H1 (cell line): ENCODE results near the gene SGCD. TPM values are rescaled to one million over a fixed set of nuclear protein-coding genes. Genes with fewer than 3 reads are reported as not detected.

Experiments used
- CTCF ChIA-PET: fragments of 300-600 bp; sonication (Branson Sonifier 250); formaldehyde crosslinking; loops from one replicate; lab custom pipeline; 2021; ENCODE audit not compliant: partially characterized antibody; lab: Charles Lee
- POLR2A ChIA-PET: fragments of 300-600 bp; sonication (Branson Sonifier 250); formaldehyde crosslinking; loops from one replicate; lab custom pipeline; 2021; ENCODE audit warnings: inconsistent platforms; ENCODE audit not compliant: partially characterized antibody; lab: Charles Lee
- DNase-seq, 2 experiments: peaks; one replicate each; pipeline versions ENCODE4 v3.0.0 to v3.0.0-alpha.2; 2010 to 2022; ENCODE audit warnings: low spot score in 2 of 2, low read depth in 1 of 2, mixed read lengths in 1 of 2
- FAIRE-seq: peaks from 2 replicates; lab custom pipeline; 2011; peaks lifted over from hg19 to GRCh38; lab: Jason Lieb, UNC
- H2AFZ ChIP-seq: 2 replicates; pipeline ENCODE4 v1.8.1; 2012; ENCODE audit warnings: low read length, inconsistent platforms
- H2AK5ac ChIP-seq: 2 replicates; pipeline ENCODE4 v1.6.1; 2013; ENCODE audit warnings: low read depth, low read length
- H2BK120ac ChIP-seq: replicated peaks from 2 replicates; pipeline ENCODE3; 2013; ENCODE audit warnings: low read depth, low read length, inconsistent platforms
- H2BK12ac ChIP-seq: 2 replicates; pipeline ENCODE4 v1.6.1; 2013; ENCODE audit warnings: low read depth, low read length
- H2BK15ac ChIP-seq: 2 replicates; pipeline ENCODE4 v1.6.1; 2013; ENCODE audit warnings: low read length
- H2BK20ac ChIP-seq: 2 replicates; pipeline ENCODE4 v1.6.1; 2013; ENCODE audit warnings: low read length
- H2BK5ac ChIP-seq: 2 replicates; pipeline ENCODE4 v1.6.1; 2013; ENCODE audit warnings: low read depth, low read length
- H3K14ac ChIP-seq: 2 replicates; pipeline ENCODE4 v1.6.1; 2013; ENCODE audit warnings: inconsistent platforms; ENCODE audit not compliant: insufficient read length
- H3K18ac ChIP-seq: 2 replicates; pipeline ENCODE4 v1.6.1; 2013; ENCODE audit warnings: low read length; ENCODE audit errors: extremely low read depth
- H3K23ac ChIP-seq: 2 replicates; pipeline ENCODE4 v1.6.1; 2013; ENCODE audit warnings: inconsistent platforms; ENCODE audit not compliant: insufficient read length
- H3K23me2 ChIP-seq: 2 replicates; pipeline ENCODE4 v1.6.1; 2013; ENCODE audit warnings: low read depth, low read length
- H3K27ac ChIP-seq: 2 replicates; pipeline ENCODE4 v1.6.1; 2011; ENCODE audit warnings: low read depth, low read length, inconsistent platforms
- H3K27me3 ChIP-seq, 4 experiments: replicated peaks in 1 of 4; 1 replicate in 1 of 4; 2 replicates in 3 of 4; pipeline versions ENCODE4 v1.6.1 to v1.8.1; 2011 to 2013; ENCODE audit warnings: low read length in 3 of 4, mild to moderate bottlenecking in 3 of 4, inconsistent platforms in 2 of 4, mixed read lengths in 2 of 4, moderate library complexity in 1 of 4; ENCODE audit not compliant: control insufficient read depth in 3 of 4, insufficient read depth in 3 of 4; ENCODE audit errors: extremely low read depth in 1 of 4
- H3K36me3 ChIP-seq, 4 experiments: 2 replicates each; pipeline versions ENCODE4 v1.6.1 to v1.8.1; 2011 to 2013; ENCODE audit warnings: mild to moderate bottlenecking in 4 of 4, low read length in 3 of 4, moderate library complexity in 2 of 4, control low read depth in 1 of 4, inconsistent platforms in 1 of 4; ENCODE audit not compliant: insufficient read depth in 4 of 4, control insufficient read depth in 2 of 4
- H3K4ac ChIP-seq: replicated peaks from 2 replicates; pipeline ENCODE3; 2013; ENCODE audit warnings: low read length, low read depth, mixed read lengths, inconsistent platforms; ENCODE audit not compliant: insufficient read length
- H3K4me1 ChIP-seq, 4 experiments: replicated peaks in 1 of 4; 1 replicate in 1 of 4; 2 replicates in 3 of 4; pipeline versions ENCODE4 v1.6.1 to v1.8.1; 2011 to 2013; ENCODE audit warnings: low read length in 3 of 4, inconsistent platforms in 2 of 4, mixed read lengths in 1 of 4; ENCODE audit not compliant: insufficient read depth in 4 of 4, control insufficient read depth in 3 of 4
- H3K4me2 ChIP-seq, 2 experiments: 2 replicates each; pipeline versions ENCODE4 v1.6.1 to v1.8.1; 2011 to 2013; ENCODE audit warnings: low read depth in 2 of 2, low read length in 2 of 2, control low read depth in 1 of 2, inconsistent platforms in 1 of 2, mild to moderate bottlenecking in 1 of 2; ENCODE audit not compliant: insufficient read depth in 1 of 2
- H3K4me3 ChIP-seq, 4 experiments: fragments of 200-600, 300-600 bp in 1 of 4; sonication (generic), shearing (Covaris generic), sonication (Bioruptor Twin) in 1 of 4; 2 replicates each; pipeline versions ENCODE4 v1.5.1 to v1.8.1; 2011 to 2016; ENCODE audit warnings: low read length in 4 of 4, low read depth in 3 of 4, control low read depth in 2 of 4, inconsistent platforms in 2 of 4, mild to moderate bottlenecking in 2 of 4, mixed read lengths in 1 of 4, moderate library complexity in 1 of 4; ENCODE audit not compliant: insufficient read depth in 2 of 4; ENCODE audit errors: extremely low read depth in 1 of 4
- H3K56ac ChIP-seq: replicated peaks from 2 replicates; pipeline ENCODE3; 2013; ENCODE audit warnings: low read depth, mild to moderate bottlenecking, mixed read lengths, low read length, inconsistent platforms; ENCODE audit not compliant: insufficient read length
- H3K79me1 ChIP-seq: 2 replicates; pipeline ENCODE4 v1.6.1; 2013; ENCODE audit warnings: low read depth, low read length, control low read depth
- H3K79me2 ChIP-seq, 2 experiments: 2 replicates each; pipeline versions ENCODE4 v1.6.1 to v1.8.1; 2012 to 2013; ENCODE audit warnings: low read length in 2 of 2, mild to moderate bottlenecking in 2 of 2, inconsistent platforms in 1 of 2; ENCODE audit not compliant: insufficient read depth in 2 of 2, control insufficient read depth in 1 of 2
- H3K9ac ChIP-seq, 4 experiments: replicated peaks in 1 of 4; 1 replicate in 1 of 4; 2 replicates in 3 of 4; pipeline versions ENCODE4 v1.6.1 to v1.8.1; 2011 to 2013; ENCODE audit warnings: low read depth in 3 of 4, low read length in 3 of 4, control low read depth in 2 of 4, mild to moderate bottlenecking in 2 of 4, moderate library complexity in 2 of 4, inconsistent platforms in 1 of 4; ENCODE audit errors: extremely low read depth in 1 of 4
- H3K9me3 ChIP-seq, 2 experiments: 2 replicates each; pipeline versions ENCODE4 v1.6.1 to v1.8.1; 2012 to 2013; ENCODE audit warnings: mild to moderate bottlenecking in 2 of 2, moderate library complexity in 2 of 2, control low read depth in 1 of 2, inconsistent platforms in 1 of 2, low read depth in 1 of 2, low read length in 1 of 2, mixed read lengths in 1 of 2; ENCODE audit not compliant: insufficient read depth in 2 of 2
- H4K20me1 ChIP-seq, 2 experiments: replicated peaks in 1 of 2; 2 replicates each; pipeline versions ENCODE3 to v1.8.1; 2011 to 2013; ENCODE audit warnings: inconsistent platforms in 2 of 2, low read length in 2 of 2, mild to moderate bottlenecking in 1 of 2; ENCODE audit not compliant: insufficient read depth in 2 of 2, control insufficient read depth in 1 of 2
- H4K5ac ChIP-seq: 2 replicates; pipeline ENCODE4 v1.6.1; 2013; ENCODE audit warnings: low read length, low read depth, mixed read lengths, inconsistent platforms; ENCODE audit not compliant: insufficient read length
- H4K8ac ChIP-seq: 2 replicates; pipeline ENCODE4 v1.8.0; 2013; ENCODE audit warnings: mild to moderate bottlenecking, moderate library complexity, low read length, inconsistent platforms; ENCODE audit not compliant: insufficient read depth; ENCODE audit errors: extremely low read depth
- H4K91ac ChIP-seq: replicated peaks from 2 replicates; pipeline ENCODE3; 2013; ENCODE audit warnings: low read length, mixed read lengths, inconsistent platforms; ENCODE audit not compliant: insufficient read length
- ATF3 ChIP-seq: IDR thresholded peaks from 2 replicates; pipeline ENCODE4 v1.6.1; 2011; ENCODE audit warnings: low read depth, mild to moderate bottlenecking, low read length; ENCODE audit not compliant: insufficient read depth
- BACH1 ChIP-seq: IDR thresholded peaks from 2 replicates; pipeline ENCODE4 v1.6.1; 2012; ENCODE audit warnings: low read length, improper control_type of control experiment
- CHD1 ChIP-seq: IDR thresholded peaks from 2 replicates; pipeline ENCODE4 v1.6.1; 2012; ENCODE audit warnings: low read depth, low read length, improper control_type of control experiment
- CREB1 ChIP-seq: IDR thresholded peaks from 2 replicates; pipeline ENCODE4 v1.6.1; 2012; ENCODE audit warnings: inconsistent platforms
- GTF2F1 ChIP-seq: IDR thresholded peaks from 2 replicates; pipeline ENCODE4 v1.6.1; 2012; ENCODE audit warnings: low read depth, low read length, improper control_type of control experiment, borderline replicate concordance
- HDAC6 ChIP-seq: IDR thresholded peaks from one replicate; pipeline ENCODE4 v1.7.1; 2012; ENCODE audit warnings: low read depth, mild to moderate bottlenecking, inconsistent platforms, low read length, moderate library complexity
- NANOG ChIP-seq: IDR thresholded peaks from 2 replicates; pipeline ENCODE4 v1.6.1; 2011; ENCODE audit warnings: low read length, low read depth, mild to moderate bottlenecking, inconsistent platforms; ENCODE audit not compliant: insufficient read depth, poor library complexity, severe bottlenecking
- RBBP5 ChIP-seq: IDR thresholded peaks from 2 replicates; pipeline ENCODE4 v1.7.1; 2012; ENCODE audit warnings: low read depth, mild to moderate bottlenecking, inconsistent platforms, low read length, moderate library complexity, borderline replicate concordance
- SIRT6 ChIP-seq: IDR thresholded peaks from one replicate; pipeline ENCODE4 v1.7.1; 2012; ENCODE audit warnings: low read length, inconsistent platforms
- SP1 ChIP-seq: IDR thresholded peaks from 2 replicates; pipeline ENCODE4 v1.6.1; 2011; ENCODE audit warnings: low read depth, low read length
- SP4 ChIP-seq: IDR thresholded peaks from 2 replicates; pipeline ENCODE4 v1.6.1; 2012; ENCODE audit warnings: low read length, inconsistent platforms
- SUZ12 ChIP-seq: fragments of 200-600 bp; sonication (generic); IDR thresholded peaks from 2 replicates; pipeline ENCODE4 v1.6.1; 2012; ENCODE audit warnings: mild to moderate bottlenecking, inconsistent platforms, low read length, moderate library complexity, mixed read lengths
- USF2 ChIP-seq: IDR thresholded peaks from 2 replicates; pipeline ENCODE4 v1.6.1; 2011; ENCODE audit warnings: low read length, improper control_type of control experiment
- ZNF274 ChIP-seq: IDR thresholded peaks from 2 replicates; pipeline ENCODE4 v1.7.0; 2012; ENCODE audit warnings: low read length, borderline replicate concordance; ENCODE audit errors: extremely low read depth
- WGBS, 2 experiments: shearing (Covaris generic) in 1 of 2; methylation state at CpG; one replicate each; pipeline versions ENCODE4 v1.1.6 to v1.1.7; 2013 to 2015; ENCODE audit warnings: low lambda C conversion rate in 2 of 2, mixed read lengths in 2 of 2, inconsistent platforms in 1 of 2, low coverage in 1 of 2, missing lambda C conversion rate in 1 of 2; ENCODE audit not compliant: insufficient replicate concordance in 2 of 2, insufficient coverage in 1 of 2, insufficient read length in 1 of 2; ENCODE audit errors: extremely low coverage in 1 of 2, missing lambda C conversion rate in 1 of 2; 5-methylcytosine and 5-hydroxymethylcytosine counted together
- polyA plus RNA-seq, 7 experiments: library from polyadenylated mRNA; depleted of rRNA in 3 of 7; stranded (reverse) in 5 of 7; unstranded in 2 of 7; fragments of >200 nt in 5 of 7; fragments of 200-250 nt in 2 of 7; gene quantifications; 1 replicate in 5 of 7; 2 replicates in 1 of 7; 4 replicates in 1 of 7; pipeline versions ENCODE4 v1.2.1 to v1.2.3, GENCODE V29; 2011 to 2013; ENCODE audit warnings: missing spikeins in 2 of 7, mixed read lengths in 2 of 7
- total RNA-seq: library from RNA; stranded (reverse); fragmentation: NEBNext Ultra II Directional; extraction: Animal tissue kit (Norgen Biotek cat#: 25700); gene quantifications from 2 replicates; pipeline ENCODE4 v1.2.1, GENCODE V29; 2021

SGCD gene
- total and polyA plus RNA-seq, 2 of the 8 experiments (the other 6 are each of a cell fraction or from before 2014, with no cell fraction given), result 0.04 to 0.08 TPM

- Histone ChIP-seq H3K4me2 (no peak overlapping the region), H2AFZ (no peak overlapping the region), H3K27me3 (no peaks in the 10 kb centered on the region), H4K5ac (no peak overlapping the region), H3K79me2 (no peaks in the 10 kb centered on the region), H3K9ac (no peak overlapping the region), H2BK12ac (no peak overlapping the region), H3K18ac (no peak overlapping the region), H3K4ac (no peak overlapping the region), H3K4me3 (no peak overlapping the region), H3K79me1 (no peaks in the 10 kb centered on the region), H3K23me2 (no peaks in the 10 kb centered on the region), H3K27ac (no peak overlapping the region), H4K91ac (no peak overlapping the region), H4K8ac (no peak overlapping the region), H3K56ac (no peak overlapping the region), H3K4me1 (peaks cover 2 to 4% (median 2%) of the 10 kb centered on the region in 4 experiments; a peak in 5 of 7 replicates), H3K14ac (no peak overlapping the region), H2BK20ac (no peak overlapping the region), H4K20me1 (no peaks in the 10 kb centered on the region), H3K36me3 (no peaks in the 10 kb centered on the region), H2BK120ac (no peak overlapping the region), H2BK15ac (no peak overlapping the region), H2AK5ac (no peak overlapping the region), H3K23ac (no peak overlapping the region), H3K9me3 (no peaks in the 10 kb centered on the region), H2BK5ac (no peak overlapping the region)
- ChIA-PET POLR2A (no interaction called here), CTCF (no interaction called here)
- FAIRE-seq (no peak), DNase-seq (no peak)
- 92% methylated on average over 1 of the region's 1 CpG; no CpG with 5 or more reads in 1 of the 2 experiments for WGBS, 2 experiments
- TF ChIP-seq SIRT6 (no peak), NANOG (no peak), ATF3 (no peak), USF2 (no peak), BACH1 (no peak), CHD1 (no peak), CREB1 (no peak), RBBP5 (no peak), SP1 (no peak), SUZ12 (no peak), GTF2F1 (no peak), ZNF274 (no peak), HDAC6 (no peak), SP4 (no peak)
Observed at GRCh38 chr5:156451505-156451904, 124.5 kb downstream of the SGCD start.
